ENCODE measurements around the gene SURF2.

SURF2 gene

GRCh38 chr9:133354766-133355165 lies 1.6 kb upstream of the SURF2 start:
- DNase-seq (ENCODE audit: low spot score): no peak

DNA sequence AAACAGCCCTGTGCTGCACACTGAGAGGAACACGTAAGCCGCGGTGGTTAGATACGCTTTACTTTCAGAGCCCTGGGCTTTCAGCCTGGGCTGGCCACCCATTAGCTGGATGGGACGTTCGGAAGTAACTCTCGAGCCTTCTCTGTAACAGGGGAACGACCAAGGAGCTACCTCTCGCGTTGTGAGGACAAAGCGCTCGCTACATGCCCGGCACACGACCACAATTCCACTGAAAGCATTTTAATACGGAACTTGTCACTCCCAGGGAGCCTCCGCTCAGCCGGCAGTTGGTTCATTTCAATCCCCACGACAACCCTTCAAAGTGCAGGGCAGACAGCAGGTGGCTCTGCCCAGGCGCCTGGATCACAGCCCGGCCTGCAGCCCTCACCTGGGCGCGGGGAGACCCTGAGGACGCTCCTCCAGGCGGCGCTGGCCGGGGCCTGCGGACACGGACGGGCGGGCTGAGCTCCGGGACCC lies 431 bp upstream of the SURF2 start:
- no peak for DNase-seq (ENCODE audit: low spot score)

DNA sequence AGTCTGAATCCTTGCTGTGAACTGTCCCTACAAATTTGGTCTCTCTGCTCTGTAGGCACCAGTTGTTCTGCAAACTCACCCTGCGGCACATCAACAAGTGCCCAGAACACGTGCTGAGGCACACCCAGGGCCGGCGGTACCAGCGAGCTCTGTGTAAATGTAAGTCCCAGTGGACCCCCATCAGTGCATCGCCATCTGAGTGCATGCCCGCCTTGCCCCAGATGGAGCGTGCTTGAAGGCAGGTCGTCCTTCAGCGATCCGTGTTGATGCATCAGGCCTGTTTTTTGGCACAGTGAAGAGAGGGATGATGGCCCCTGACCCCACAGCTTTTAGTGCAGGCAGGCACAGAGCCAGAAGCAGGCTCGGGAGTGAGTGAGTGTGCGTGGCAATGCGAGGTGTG lies 1.3 kb downstream of the SURF2 start:
- DNase-seq (ENCODE audit: low spot score): no peak

- DNase-seq (ENCODE audit: low spot score): peak; percentile 37
Measured at GRCh38 chr9:133359399-133360175, 3.2 kb downstream of the SURF2 start.

DNA sequence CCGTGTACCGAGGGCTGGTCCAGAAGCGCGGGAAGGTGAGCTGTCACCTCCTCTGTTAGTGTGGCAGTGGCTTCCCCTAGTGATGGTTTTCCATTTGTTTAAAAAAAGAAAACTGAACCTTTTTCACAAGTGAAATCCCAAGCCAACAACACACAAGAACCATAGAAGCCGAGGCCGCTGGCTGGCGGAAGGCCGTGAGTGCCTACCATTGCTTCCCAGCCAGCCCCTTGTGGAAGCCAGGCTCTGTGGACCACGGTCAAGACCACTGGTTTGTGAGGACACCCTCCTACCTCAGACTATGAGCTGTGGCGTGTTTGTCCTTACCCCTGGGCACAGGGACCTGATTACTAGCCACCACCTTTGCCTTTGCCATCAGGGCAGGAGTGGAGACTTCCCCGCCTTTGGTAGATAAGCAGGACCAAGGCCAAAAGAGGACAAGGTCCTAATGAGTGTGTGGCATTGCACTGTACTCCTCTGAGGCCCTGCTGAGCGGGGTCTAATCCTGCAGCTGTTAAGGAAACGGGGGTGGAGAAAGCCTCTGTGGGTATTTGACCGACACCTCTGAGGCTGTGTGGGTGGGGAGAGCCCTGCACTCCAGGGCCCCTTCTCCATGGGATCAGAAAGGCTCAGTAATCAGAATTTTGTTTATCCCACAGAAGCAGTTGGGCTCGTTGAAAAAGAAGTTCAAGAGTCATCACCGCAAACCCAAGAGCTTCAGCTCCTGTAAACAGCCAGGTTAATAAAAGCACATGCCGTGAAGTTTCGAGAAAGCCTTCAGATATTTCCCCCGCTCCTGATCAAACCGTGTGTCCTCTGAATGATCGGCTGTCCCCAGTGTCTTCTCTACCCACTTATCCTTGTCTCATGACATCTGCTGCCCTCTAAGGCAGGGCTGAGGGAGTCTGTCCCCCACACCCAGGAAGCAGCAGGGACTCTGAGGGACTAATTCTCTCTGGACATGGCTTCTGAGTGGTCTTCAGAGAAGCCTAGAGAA lies 4.3 kb downstream of the SURF2 start:
- DNase-seq (ENCODE audit: low spot score): no peak

GRCh38 chr9:133361507-133362092 lies 5.2 kb downstream of the SURF2 start:
- DNase-seq (ENCODE audit: low spot score): no peak

- no peak for DNase-seq (ENCODE audit: low spot score)
Measured at GRCh38 chr9:133362359-133363044, 6.2 kb downstream of the SURF2 start.

DNA sequence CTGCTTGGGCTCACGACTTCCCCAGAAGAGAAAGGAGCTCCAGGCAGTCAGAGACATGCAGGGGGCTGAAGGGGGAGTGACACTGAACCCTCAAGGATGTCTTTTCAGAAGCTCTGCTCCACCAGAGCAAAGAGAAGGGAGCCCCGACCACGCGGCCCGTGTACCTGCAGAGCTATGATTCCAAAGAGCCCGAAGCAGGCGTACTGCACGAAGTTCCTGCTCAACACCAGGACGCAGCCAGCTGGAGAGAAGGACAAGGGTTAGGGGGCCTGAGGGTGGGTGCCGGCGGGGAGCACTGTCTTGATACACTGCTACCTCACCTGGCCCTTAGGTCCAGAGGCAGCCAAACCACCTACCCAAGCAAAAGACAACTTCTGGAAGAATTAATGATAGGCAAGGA lies 10.1 kb downstream of the SURF2 start:
- DNase-seq (ENCODE audit: low spot score): no peak

GRCh38 chr9:133367221-133367620 lies 10.9 kb downstream of the SURF2 start:
- DNase-seq (ENCODE audit: low spot score): no peak

DNA sequence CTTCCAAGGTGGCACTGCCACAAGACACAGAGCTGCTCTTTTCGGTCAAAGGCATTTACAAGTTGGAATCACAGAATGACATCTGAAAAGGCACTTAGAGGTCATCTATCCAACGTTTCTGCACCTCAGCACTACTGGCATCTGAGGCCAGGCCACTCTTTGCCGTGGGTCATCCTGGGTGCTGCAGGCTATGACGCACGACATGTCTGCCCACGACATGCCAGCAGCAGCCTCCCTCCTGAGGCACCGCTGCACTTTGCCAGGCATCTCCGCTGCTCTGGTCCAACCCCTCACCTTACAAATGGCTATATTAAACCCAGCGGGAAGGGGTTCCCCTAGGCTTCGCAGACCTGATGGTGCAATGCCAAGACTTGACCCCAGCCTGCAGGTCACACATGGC lies 11.4 kb downstream of the SURF2 start:
- no peak for DNase-seq (ENCODE audit: low spot score)

DNA sequence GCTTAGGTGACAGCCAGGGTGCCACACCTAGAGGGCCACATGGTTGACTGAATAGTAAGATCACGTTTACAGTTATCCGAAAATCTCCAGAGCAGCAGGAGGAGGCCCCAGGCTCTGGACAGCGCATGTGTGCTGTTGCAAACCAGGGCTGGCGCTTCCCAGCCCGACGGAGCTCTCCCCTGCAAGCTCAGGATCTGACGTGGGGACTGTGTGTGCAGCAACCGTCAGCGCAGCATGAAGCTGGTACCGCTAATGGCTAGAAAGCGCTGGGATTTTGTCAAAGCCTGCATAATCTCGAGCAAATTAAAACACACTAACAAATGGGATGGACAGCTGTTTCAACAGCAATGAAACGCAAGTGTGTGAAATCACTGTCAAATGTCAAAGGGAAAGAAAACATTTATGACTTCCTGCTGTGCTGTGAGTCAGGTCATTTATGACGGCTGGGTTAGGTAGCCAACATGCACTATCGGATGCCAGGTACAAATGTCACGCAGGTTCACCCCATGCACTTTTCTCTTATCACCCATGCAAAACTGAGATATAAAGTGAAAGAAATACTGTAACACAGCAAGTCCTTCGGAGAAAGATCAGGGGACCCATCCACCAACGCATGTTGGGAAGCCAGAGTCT lies 12.0 kb downstream of the SURF2 start:
- DNase-seq (ENCODE audit: low spot score): no peak

DNA sequence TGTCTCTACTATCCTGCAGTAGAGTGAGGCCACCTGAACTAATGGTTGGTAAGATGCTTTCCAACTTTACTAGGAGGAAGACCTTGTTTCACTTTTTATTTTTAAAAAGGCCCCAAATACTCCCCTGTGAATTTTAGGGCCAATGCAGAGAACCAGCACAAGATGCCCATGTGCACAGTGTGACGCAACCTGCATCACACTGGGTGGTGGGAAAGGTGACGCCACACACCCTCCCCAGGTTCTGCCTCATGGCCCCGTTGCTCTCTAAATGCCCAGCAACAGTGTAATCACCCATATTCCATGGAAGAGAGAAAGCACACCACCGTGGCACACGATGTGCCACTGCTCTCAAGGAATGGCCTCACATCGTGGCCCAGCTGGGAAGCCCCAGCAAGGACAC lies 13.1 kb downstream of the SURF2 start:
- no peak for DNase-seq (ENCODE audit: low spot score)

GRCh38 chr9:133369933-133370332 lies 13.6 kb downstream of the SURF2 start:
- no peak for DNase-seq (ENCODE audit: low spot score)

DNA sequence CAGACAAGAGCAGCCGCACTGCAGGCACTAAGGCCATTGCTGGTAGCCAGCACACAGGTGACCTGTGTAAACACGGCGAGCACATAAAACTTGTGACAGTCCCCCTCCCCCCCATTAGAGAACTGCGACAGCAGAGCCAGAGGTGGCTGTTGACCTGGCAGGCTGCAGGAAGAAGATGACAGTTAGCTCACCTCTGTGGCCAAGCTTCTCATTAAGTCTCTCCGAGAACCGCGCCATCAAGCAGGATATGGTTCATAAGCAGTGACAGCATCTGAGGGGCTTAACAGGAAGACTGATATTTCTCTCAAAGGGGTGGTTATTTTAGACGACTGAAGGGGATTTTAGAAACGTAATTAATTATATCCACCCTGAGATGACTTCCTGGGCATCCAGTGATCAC lies 14.3 kb downstream of the SURF2 start:
- DNase-seq (ENCODE audit: low spot score): no peak

GRCh38 chr9:133371261-133371711 lies 14.9 kb downstream of the SURF2 start:
- DNase-seq (ENCODE audit: low spot score): no peak

DNA sequence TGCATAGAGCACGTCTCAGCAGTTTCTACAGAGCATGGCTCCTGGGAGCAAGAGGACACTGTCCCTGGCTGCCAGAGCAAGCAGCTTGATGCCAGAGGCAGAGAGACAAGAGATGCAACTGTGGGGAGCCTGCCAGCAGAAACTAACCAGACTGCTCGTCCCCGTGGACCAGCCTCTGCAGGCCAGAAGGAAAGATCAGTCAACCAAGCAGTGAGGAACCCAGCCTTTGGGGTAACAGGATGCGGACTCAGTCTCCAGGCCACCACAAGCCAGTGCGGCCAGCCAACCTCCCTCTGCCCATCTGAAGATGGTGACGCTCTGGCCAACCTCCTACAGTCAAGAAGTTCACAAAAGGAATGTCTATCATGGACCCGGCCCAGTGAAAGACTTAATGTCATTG lies 15.8 kb downstream of the SURF2 start:
- no peak for DNase-seq (ENCODE audit: low spot score)

GRCh38 chr9:133374612-133375115 lies 18.3 kb downstream of the SURF2 start:
- peak; percentile 63 for DNase-seq (ENCODE audit: low spot score)

- DNase-seq (ENCODE audit: low spot score): peak; percentile 39
Measured at GRCh38 chr9:133375116-133375723, 18.9 kb downstream of the SURF2 start.

DNA sequence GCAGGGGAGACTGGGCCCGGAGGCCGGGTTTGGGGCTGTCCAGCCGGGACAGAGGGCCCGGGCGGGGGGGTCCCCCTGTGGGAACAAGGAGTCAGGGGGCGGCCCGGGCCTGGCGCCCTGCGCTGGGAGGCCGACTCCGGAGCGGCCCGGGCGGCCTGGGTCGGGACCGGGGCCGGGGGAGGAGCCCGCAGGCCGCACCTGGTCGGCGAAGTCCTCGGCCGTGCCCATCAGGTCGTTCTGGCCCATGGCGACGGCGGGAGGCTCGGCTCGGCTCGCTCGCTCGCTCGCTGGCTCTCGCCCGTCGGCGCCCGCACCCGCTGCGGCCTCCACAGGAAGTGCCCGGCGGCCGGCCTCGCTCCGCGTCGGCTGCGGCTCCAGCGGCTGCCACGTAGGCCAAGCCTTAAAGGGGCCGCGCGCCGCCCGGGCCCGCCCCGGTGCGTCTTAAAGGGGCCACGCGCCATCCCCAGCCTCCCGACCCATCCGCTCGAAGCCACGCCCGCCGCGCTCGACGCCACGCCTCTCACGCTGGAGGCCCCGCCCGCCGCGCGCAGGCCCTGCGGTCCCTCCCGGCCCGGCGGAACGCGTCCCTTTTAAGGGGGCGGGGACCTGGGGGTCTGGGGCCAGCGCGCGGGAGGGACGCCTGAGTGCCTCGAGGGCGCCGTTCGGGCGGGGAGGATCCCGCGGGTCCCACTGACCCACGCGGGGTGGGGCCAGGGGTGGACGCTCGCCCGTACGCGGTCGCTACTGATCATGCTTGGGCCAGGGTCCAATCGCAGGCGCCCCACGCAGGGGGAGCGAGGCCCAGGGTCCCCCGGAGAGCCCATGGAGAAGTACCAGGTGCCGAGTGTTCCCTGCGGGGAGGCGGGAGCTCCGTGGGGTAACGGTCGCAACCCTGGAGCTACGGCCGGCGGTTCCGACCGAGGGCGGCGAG lies 19.6 kb downstream of the SURF2 start, which contains the start of the genes STKLD1 and SURF4:
TSS of gene STKLD1 (plus strand) at position 643 of the 931 bp plus-strand sequence. CDS start at position 751, 108 bp downstream.
TSS of gene SURF4 (minus strand) at position 337 of the 931 bp plus-strand sequence. CDS start at position 246, 91 bp downstream.
- peak; percentile 100 for DNase-seq (ENCODE audit: low spot score)

Data from AG20443 (cell line).